ENCODE results near the gene CDK13.
"Not testable (repeated sequence)": the region's sequence is repeated elsewhere in the genome, so short reads cannot be mapped to it uniquely, and the experiment has no call there.

GRCh38 chr7:40122100-40122939, 172.3 kb downstream of the CDK13 start:
- TF ChIP-seq YY1 (IDR thresholded peaks at IDR 0.05; ENCODE audit: insufficient read depth, insufficient read length); SUZ12 (IDR thresholded peaks at IDR 0.05; ENCODE audit: extremely low read depth, insufficient read depth, insufficient read length): not testable (repeated sequence)
